ENCODE measurements around the gene CLK2. TPM values are rescaled to one million over a fixed set of nuclear protein-coding genes. Genes with fewer than 3 reads are reported as not detected.
A peak's percentile ranks its signal among the peaks of the same experiment; 100 is the strongest.

The CLK2 gene
- total RNA-seq, 1 experiment from 2014 or later: 72.6 TPM

DNA sequence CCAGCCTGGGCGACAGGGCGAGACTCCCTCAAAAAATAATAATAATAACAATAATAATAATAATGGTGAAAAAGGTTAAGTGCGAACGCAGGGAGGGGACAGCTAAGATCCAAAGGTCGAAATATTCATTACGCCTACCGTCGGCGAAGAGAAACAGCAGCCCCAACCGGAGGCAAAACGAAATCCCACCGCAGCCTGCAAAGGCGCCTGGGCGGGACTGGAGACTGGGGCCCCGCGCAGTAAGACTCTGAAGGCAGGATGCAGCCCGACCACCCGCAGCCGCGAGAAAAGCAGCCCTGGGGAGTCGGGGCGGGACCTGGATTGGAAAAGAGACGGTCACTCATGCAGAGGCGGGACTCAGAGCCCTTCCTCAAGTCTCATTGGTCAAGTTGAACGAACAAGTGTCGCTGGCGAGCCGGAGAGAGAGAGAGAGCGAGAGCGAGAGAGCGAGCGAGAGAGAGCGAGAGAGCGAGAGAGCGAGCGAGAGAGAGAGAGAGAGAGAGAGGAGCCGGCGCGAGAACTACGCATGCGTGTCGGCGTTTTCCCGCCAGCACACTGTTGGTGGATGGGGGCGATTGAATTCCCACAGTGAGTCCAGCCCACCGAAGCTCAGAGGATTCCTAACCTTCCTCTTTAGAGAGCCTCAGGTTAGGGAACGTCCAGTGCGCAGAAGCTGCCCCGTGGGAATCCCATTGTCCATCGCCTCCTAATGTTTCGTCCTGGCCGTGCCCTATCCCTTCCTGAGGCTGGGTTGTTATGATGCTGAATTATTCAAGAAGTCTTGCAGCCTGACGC lies 28.7 kb downstream of the CLK2 start:
- DNase-seq (ENCODE audit: low read depth, low spot score): peak; percentile 99
- ATAC-seq: peak; percentile 91
- H3K9me3 ChIP-seq (ENCODE audit: control insufficient read depth in 1 of 2, insufficient read depth in 1 of 2, low read depth in 1 of 2, low read length in 2 of 2): no peaks in the 10 kb centered on the region
- TF ChIP-seq FOSL1 (IDR thresholded peaks at IDR 0.05; ENCODE audit: low read depth) (no peak; the same call in 1 of the 2 replicates), CBX3 (IDR thresholded peaks at IDR 0.05; ENCODE audit: low read depth) (peak; percentile 100), SP1 (IDR thresholded peaks at IDR 0.05; ENCODE audit: low read depth) (peak; percentile 94), YY1 (IDR thresholded peaks at IDR 0.05; ENCODE audit: extremely low read depth, insufficient replicate concordance, low read depth, low read length) (peak; percentile 78), REST (IDR thresholded peaks at IDR 0.05; ENCODE audit: low read depth) (no peak), RAD21 (IDR thresholded peaks at IDR 0.05; ENCODE audit: low read depth) (no peak), SIN3A (IDR thresholded peaks at IDR 0.05; ENCODE audit: low read depth) (peak; percentile 92; the same call in 1 of the 2 replicates), TCF7L2 (IDR thresholded peaks at IDR 0.05; ENCODE audit: borderline replicate concordance, extremely low read depth, insufficient read depth, insufficient read length) (peak; percentile 87), POLR2A (IDR thresholded peaks at IDR 0.05; ENCODE audit: borderline replicate concordance, extremely low read depth, insufficient read depth, insufficient read length) (peak; percentile 95), POLR2AphosphoS5 (IDR thresholded peaks at IDR 0.05; ENCODE audit: low read depth, low read length) (peak; percentile 96), EZH2 (IDR thresholded peaks at IDR 0.05) (no peak), ELF1 (IDR thresholded peaks at IDR 0.05; ENCODE audit: borderline replicate concordance, low read depth) (no peak)
- TF ChIP-seq, protein P1, sequence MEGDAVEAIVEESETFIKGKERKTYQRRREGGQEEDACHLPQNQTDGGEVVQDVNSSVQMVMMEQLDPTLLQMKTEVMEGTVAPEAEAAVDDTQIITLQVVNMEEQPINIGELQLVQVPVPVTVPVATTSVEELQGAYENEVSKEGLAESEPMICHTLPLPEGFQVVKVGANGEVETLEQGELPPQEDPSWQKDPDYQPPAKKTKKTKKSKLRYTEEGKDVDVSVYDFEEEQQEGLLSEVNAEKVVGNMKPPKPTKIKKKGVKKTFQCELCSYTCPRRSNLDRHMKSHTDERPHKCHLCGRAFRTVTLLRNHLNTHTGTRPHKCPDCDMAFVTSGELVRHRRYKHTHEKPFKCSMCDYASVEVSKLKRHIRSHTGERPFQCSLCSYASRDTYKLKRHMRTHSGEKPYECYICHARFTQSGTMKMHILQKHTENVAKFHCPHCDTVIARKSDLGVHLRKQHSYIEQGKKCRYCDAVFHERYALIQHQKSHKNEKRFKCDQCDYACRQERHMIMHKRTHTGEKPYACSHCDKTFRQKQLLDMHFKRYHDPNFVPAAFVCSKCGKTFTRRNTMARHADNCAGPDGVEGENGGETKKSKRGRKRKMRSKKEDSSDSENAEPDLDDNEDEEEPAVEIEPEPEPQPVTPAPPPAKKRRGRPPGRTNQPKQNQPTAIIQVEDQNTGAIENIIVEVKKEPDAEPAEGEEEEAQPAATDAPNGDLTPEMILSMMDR (IDR thresholded peaks at IDR 0.05 in 2 of 3, conservative IDR thresholded peaks at IDR 0.05 in 1 of 3; ENCODE audit: borderline replicate concordance in 1 of 3, insufficient read depth in 1 of 3, low read depth in 2 of 3, low read length in 2 of 3): peak in 1 of 3 experiments; percentile 14; a peak in 2 of 6 replicates
- TF ChIP-seq, protein P2, sequence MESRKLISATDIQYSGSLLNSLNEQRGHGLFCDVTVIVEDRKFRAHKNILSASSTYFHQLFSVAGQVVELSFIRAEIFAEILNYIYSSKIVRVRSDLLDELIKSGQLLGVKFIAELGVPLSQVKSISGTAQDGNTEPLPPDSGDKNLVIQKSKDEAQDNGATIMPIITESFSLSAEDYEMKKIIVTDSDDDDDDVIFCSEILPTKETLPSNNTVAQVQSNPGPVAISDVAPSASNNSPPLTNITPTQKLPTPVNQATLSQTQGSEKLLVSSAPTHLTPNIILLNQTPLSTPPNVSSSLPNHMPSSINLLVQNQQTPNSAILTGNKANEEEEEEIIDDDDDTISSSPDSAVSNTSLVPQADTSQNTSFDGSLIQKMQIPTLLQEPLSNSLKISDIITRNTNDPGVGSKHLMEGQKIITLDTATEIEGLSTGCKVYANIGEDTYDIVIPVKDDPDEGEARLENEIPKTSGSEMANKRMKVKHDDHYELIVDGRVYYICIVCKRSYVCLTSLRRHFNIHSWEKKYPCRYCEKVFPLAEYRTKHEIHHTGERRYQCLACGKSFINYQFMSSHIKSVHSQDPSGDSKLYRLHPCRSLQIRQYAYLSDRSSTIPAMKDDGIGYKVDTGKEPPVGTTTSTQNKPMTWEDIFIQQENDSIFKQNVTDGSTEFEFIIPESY (IDR thresholded peaks at IDR 0.05; ENCODE audit: extremely low read depth, insufficient replicate concordance, low read length): peak; percentile 90
- TF ChIP-seq, protein P3, sequence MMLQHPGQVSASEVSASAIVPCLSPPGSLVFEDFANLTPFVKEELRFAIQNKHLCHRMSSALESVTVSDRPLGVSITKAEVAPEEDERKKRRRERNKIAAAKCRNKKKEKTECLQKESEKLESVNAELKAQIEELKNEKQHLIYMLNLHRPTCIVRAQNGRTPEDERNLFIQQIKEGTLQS (IDR thresholded peaks at IDR 0.05): no peak
- TF ChIP-seq, protein P4, sequence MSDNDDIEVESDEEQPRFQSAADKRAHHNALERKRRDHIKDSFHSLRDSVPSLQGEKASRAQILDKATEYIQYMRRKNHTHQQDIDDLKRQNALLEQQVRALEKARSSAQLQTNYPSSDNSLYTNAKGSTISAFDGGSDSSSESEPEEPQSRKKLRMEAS (IDR thresholded peaks at IDR 0.05): peak; percentile 98
- H3K9ac ChIP-seq (ENCODE audit: low read length): peak overlapping the region; percentile 80
- H3K36me3 ChIP-seq (ENCODE audit: control insufficient read depth in 1 of 2, insufficient read depth in 2 of 2, low read length in 2 of 2): peaks cover 0 to 2% of the 10 kb centered on the region in 2 experiments; a peak in 3 of 4 replicates
- H2AFZ ChIP-seq (ENCODE audit: low read depth, low read length, poor library complexity, severe bottlenecking): peak overlapping the region; percentile 13
- POLR2A ChIA-PET: interaction anchor here (1.6 to 1.7 kb wide), 2 partner anchors 17 to 51 kb away, joined by 7 read pairs; no protein-coding TSS in a partner anchor
- CTCF ChIA-PET: interaction anchor here (1.4 kb wide), 1 partner anchor 72 kb away, joined by 5 read pairs; the partner anchor contains the start of gene KRTCAP2
- peak overlapping the region; percentile 76 for H3K4me2 ChIP-seq (ENCODE audit: low read length)
- H3K4me3 ChIP-seq (replicated peaks in 1 of 2; ENCODE audit: low read depth in 1 of 2, low read length in 2 of 2): peak overlapping the region; percentile 69 to 74
- no peaks in the 10 kb centered on the region for H3K27me3 ChIP-seq (ENCODE audit: insufficient read depth, low read length)
- no peaks in the 10 kb centered on the region for H3K9me2 ChIP-seq (ENCODE audit: insufficient read depth)
- intact Hi-C loops (cut with micrococcal nuclease): loop anchor here (1.0 to 5.0 kb wide), 2 partner anchors 17 to 37 kb away; partner anchors contain the start of genes MTX1 and THBS3
- H3K27ac ChIP-seq (ENCODE audit: low read depth, low read length): peak overlapping the region; percentile 78
- H3K4me1 ChIP-seq (ENCODE audit: control insufficient read depth in 1 of 2, insufficient read depth in 2 of 2, low read length in 2 of 2): peaks cover 16 to 46% of the 10 kb centered on the region in 2 experiments
- H4K20me1 ChIP-seq (ENCODE audit: insufficient read depth): no peaks in the 10 kb centered on the region
- H3K79me2 ChIP-seq (ENCODE audit: insufficient read depth, low read length): no peaks in the 10 kb centered on the region
- BruUV-seq (replicated peaks): no TSS peak
- RAD21 ChIA-PET (ENCODE audit: low non-redundant PET in 1 of 2, low total read pairs in 2 of 2, uncharacterized antibody in 2 of 2, unreplicated experiment in 2 of 2): interaction anchor here in 1 of 2 experiments (0.7 kb wide), 1 partner anchor 170 kb away, joined by 3 read pairs; no protein-coding TSS in a partner anchor
